Vagina (tissue), 2 donors: Measurements from ENCODE around the gene PPFIA4. TPM values are rescaled to one million over a fixed set of nuclear protein-coding genes. Genes with fewer than 3 reads are reported as not detected.

Experiments used
- DNase-seq, 2 donors: peaks; one replicate each; pipeline ENCODE4 v3.0.0-alpha.2; 2017; ENCODE audit errors: extremely low spot score in 2 of 2
- H3K27ac ChIP-seq: fragments of 200-600 bp; sonication (generic); one replicate; pipeline ENCODE4 v1.5.1; 2019
- H3K27me3 ChIP-seq: fragments of 200-600 bp; sonication (generic); one replicate; pipeline ENCODE4 v1.5.1; 2019
- H3K36me3 ChIP-seq, 2 donors: fragments of 200-600 bp; sonication (generic); one replicate each; pipeline ENCODE4 v1.5.1; 2017 to 2019
- H3K4me1 ChIP-seq: fragments of 200-600 bp; sonication (generic); one replicate; pipeline ENCODE4 v1.5.1; 2019
- H3K4me3 ChIP-seq, 2 donors: fragments of 200-600 bp; sonication (generic); 1 replicate in 1 of 2; 2 replicates in 1 of 2; pipeline ENCODE4 v1.5.1; 2016 to 2019
- H3K9me3 ChIP-seq: fragments of 200-600 bp; sonication (generic); one replicate; pipeline ENCODE4 v1.5.1; 2019
- CTCF ChIP-seq, 3 experiments: fragments of 450-650 bp in 2 of 3; fragments of 200-600 bp in 1 of 3; sonication (generic) in 1 of 3; IDR thresholded peaks; one replicate each; pipeline ENCODE4 v1.5.1; 2017 to 2019; ENCODE audit warnings: antibody characterized with exemption in 3 of 3, mild to moderate bottlenecking in 2 of 3, moderate library complexity in 2 of 3
- POLR2A ChIP-seq, 2 donors: fragments of 450-650 bp; IDR thresholded peaks; one replicate each; pipeline ENCODE4 v1.6.1; 2017; ENCODE audit warnings: antibody characterized with exemption in 2 of 2, mild to moderate bottlenecking in 2 of 2, moderate library complexity in 2 of 2
- POLR2AphosphoS5 ChIP-seq, 2 donors: sonication (generic); formaldehyde crosslinking; IDR thresholded peaks; one replicate each; pipeline ENCODE4 v1.9.0; 2017; ENCODE audit warnings: antibody characterized with exemption in 2 of 2, mild to moderate bottlenecking in 2 of 2, low read depth in 1 of 2; ENCODE audit not compliant: insufficient read depth in 1 of 2
- intact Hi-C: fragments of 100-400 bp; cut with DNase I; formaldehyde crosslinking; loops from one replicate; pipeline ENCODE4 v1.15.1; 2023
- total RNA-seq: library from RNA; depleted of rRNA; stranded (reverse); fragments of >200 nt; gene quantifications from one replicate; pipeline ENCODE4 v1.2.3, GENCODE V29; 2016

PPFIA4 gene
- total RNA-seq, 1 donor from 2014 or later, result 11.5 TPM

- no peaks in the 10 kb centered on the region for H3K36me3 ChIP-seq
- TF ChIP-seq POLR2AphosphoS5 (IDR thresholded peaks at IDR 0.05; ENCODE audit: insufficient read depth in 1 of 2, low read depth in 1 of 2) (no peak), POLR2A (IDR thresholded peaks at IDR 0.05) (no peak), CTCF (IDR thresholded peaks at IDR 0.05) (no peak)
- peaks cover 11% of the 10 kb centered on the region for H3K4me1 ChIP-seq
- H3K27ac ChIP-seq, result no peak overlapping the region
- no peaks in the 10 kb centered on the region for H3K27me3 ChIP-seq
- H3K4me3 ChIP-seq, result no peak overlapping the region
- H3K9me3 ChIP-seq, result no peaks in the 10 kb centered on the region
- intact Hi-C loops, result no loop called here
- peak in 1 of 2 donors; percentile 64 for DNase-seq
Observed at GRCh38 chr1:203035111-203036000, 9.1 kb downstream of the PPFIA4 start.

- intact Hi-C loops, result no loop called here
- peaks cover 11% of the 10 kb centered on the region for H3K4me1 ChIP-seq
- no peaks in the 10 kb centered on the region for H3K27me3 ChIP-seq
- no peak for TF ChIP-seq CTCF (IDR thresholded peaks at IDR 0.05)
- TF ChIP-seq POLR2A (IDR thresholded peaks at IDR 0.05), result no peak
- no peak for TF ChIP-seq POLR2AphosphoS5 (IDR thresholded peaks at IDR 0.05; ENCODE audit: insufficient read depth in 1 of 2, low read depth in 1 of 2)
- DNase-seq, result no peak
- no peaks in the 10 kb centered on the region for H3K9me3 ChIP-seq
- no peaks in the 10 kb centered on the region for H3K36me3 ChIP-seq
- no peak overlapping the region for H3K4me3 ChIP-seq
- H3K27ac ChIP-seq, result no peak overlapping the region
Observed at GRCh38 chr1:203036135-203036534, 9.8 kb downstream of the PPFIA4 start.

- Histone ChIP-seq H3K4me3 (no peak overlapping the region), H3K9me3 (no peaks in the 10 kb centered on the region), H3K4me1 (peaks cover 11% of the 10 kb centered on the region), H3K27ac (no peak overlapping the region), H3K36me3 (no peaks in the 10 kb centered on the region), H3K27me3 (no peaks in the 10 kb centered on the region)
- DNase-seq, result no peak
- TF ChIP-seq POLR2AphosphoS5 (IDR thresholded peaks at IDR 0.05; ENCODE audit: insufficient read depth in 1 of 2, low read depth in 1 of 2) (no peak), POLR2A (IDR thresholded peaks at IDR 0.05) (no peak), CTCF (IDR thresholded peaks at IDR 0.05) (no peak)
- intact Hi-C loops, result no loop called here
Observed at GRCh38 chr1:203036537-203036936, 10.2 kb downstream of the PPFIA4 start.

- Histone ChIP-seq H3K36me3 (no peaks in the 10 kb centered on the region), H3K27me3 (no peaks in the 10 kb centered on the region), H3K27ac (peak overlapping the region; percentile 33), H3K9me3 (no peaks in the 10 kb centered on the region), H3K4me1 (peaks cover 11% of the 10 kb centered on the region), H3K4me3 (no peak overlapping the region)
- no peak for DNase-seq
- intact Hi-C loops, result no loop called here
- no peak for TF ChIP-seq POLR2A (IDR thresholded peaks at IDR 0.05)
- no peak for TF ChIP-seq POLR2AphosphoS5 (IDR thresholded peaks at IDR 0.05; ENCODE audit: insufficient read depth in 1 of 2, low read depth in 1 of 2)
- TF ChIP-seq CTCF (IDR thresholded peaks at IDR 0.05), result no peak
Observed at GRCh38 chr1:203037509-203038190, 11.4 kb downstream of the PPFIA4 start.
